HUDEP-2 (cell line): ENCODE data around the gene HSPD1.
"Not testable (repeated sequence)": the region's sequence is repeated elsewhere in the genome, so short reads cannot be mapped to it uniquely, and the experiment has no call there.

Source experiments
- DNase-seq, 76 experiments: peaks; one replicate each; lab custom pipeline; 2025; ENCODE audit not compliant: unreplicated experiment in 76 of 76; lab: John Stamatoyannopoulos, UW

HSPD1 gene

GRCh38 chr2:197498235-197498936 lies 1.3 kb downstream of the HSPD1 start:
- DNase-seq: no peak

- DNase-seq: peak in 18 of 76 experiments; percentile 10 to 61 (median 26)
Measured at GRCh38 chr2:197497326-197497725, 2.3 kb downstream of the HSPD1 start.

- no peak for DNase-seq
Measured at GRCh38 chr2:197496695-197497094, 2.9 kb downstream of the HSPD1 start.

- no peak for DNase-seq
Measured at GRCh38 chr2:197495433-197496134, 4.1 kb downstream of the HSPD1 start.

- no peak for DNase-seq
Measured at GRCh38 chr2:197487385-197487784, 12.3 kb downstream of the HSPD1 start.

GRCh38 chr2:197486175-197486574 lies 13.5 kb downstream of the HSPD1 start:
- DNase-seq: no peak

- not testable (repeated sequence) for DNase-seq
Measured at GRCh38 chr2:197484248-197484647, 15.4 kb downstream of the HSPD1 start.

- no peak for DNase-seq
Measured at GRCh38 chr2:197480165-197481036, 19.2 kb downstream of the HSPD1 start.

- DNase-seq: peak in 43 of 76 experiments; percentile 4 to 64 (median 31)
Measured at GRCh38 chr2:197477797-197478196, 21.8 kb downstream of the HSPD1 start.

- DNase-seq: no peak
Measured at GRCh38 chr2:197472166-197472565, 27.5 kb downstream of the HSPD1 start.

- DNase-seq: no peak
Measured at GRCh38 chr2:197464175-197464574, 35.5 kb downstream of the HSPD1 start.

- DNase-seq: peak in 9 of 76 experiments; percentile 7 to 31 (median 17)
Measured at GRCh38 chr2:197461057-197461456, 38.6 kb downstream of the HSPD1 start.

- DNase-seq: peak in 6 of 76 experiments; percentile 5 to 41 (median 14)
Measured at GRCh38 chr2:197460649-197461048, 39.0 kb downstream of the HSPD1 start.

GRCh38 chr2:197455428-197455827 lies 44.2 kb downstream of the HSPD1 start:
- no peak for DNase-seq

- no peak for DNase-seq
Measured at GRCh38 chr2:197454923-197455322, 44.7 kb downstream of the HSPD1 start.

GRCh38 chr2:197453914-197454398 lies 45.7 kb downstream of the HSPD1 start:
- DNase-seq: peak in 44 of 76 experiments; percentile 37 to 78 (median 58)

- DNase-seq: peak; percentile 87 to 99 (median 98)
Measured at GRCh38 chr2:197453123-197453913, 46.3 kb downstream of the HSPD1 start, which contains the start of gene COQ10B. TSS of gene COQ10B (plus strand) at chr2:197453552. CDS start at chr2:197453561, 9 bp downstream.

- DNase-seq: no peak
Measured at GRCh38 chr2:197452754-197453122, 46.9 kb downstream of the HSPD1 start.

GRCh38 chr2:197450935-197451358 lies 48.7 kb downstream of the HSPD1 start:
- DNase-seq: not testable (repeated sequence)

GRCh38 chr2:197450465-197450864 lies 49.2 kb downstream of the HSPD1 start:
- no peak for DNase-seq
